ENCODE data around the gene AMN1.

AMN1 gene

DNA sequence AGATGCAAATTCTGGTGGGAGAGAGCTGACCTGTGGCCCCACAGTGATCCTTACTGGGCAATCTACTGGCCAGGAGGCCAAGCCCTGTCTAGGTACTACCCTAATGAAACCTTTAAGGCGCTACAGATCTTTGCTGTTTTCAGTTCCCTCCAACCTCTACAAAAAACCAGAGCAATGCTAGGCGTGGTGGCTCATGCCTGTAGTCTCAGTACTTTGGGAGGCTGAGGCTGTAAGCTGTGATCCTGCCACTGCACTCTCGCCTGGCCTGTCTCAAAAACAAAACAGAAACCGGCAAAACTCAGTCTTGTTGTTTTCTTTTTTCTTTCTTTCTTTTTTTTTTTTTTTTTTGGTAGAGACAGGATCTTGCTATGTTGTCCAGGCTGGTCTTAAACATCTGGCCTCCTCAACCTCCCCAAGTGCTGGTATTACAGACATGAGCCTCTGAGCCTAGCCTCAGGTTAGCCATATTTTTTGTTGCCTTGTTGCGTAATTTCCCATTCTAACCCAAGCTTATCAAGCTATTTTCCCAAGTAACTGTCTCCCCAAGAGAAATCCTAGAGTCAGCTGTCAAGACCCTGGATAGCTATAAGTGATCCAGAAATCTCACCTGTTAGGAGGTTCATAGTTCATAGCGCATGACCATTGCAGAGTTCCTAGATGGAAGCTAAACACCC, 66.5 kb downstream of the AMN1 start:
- DNase-seq (ENCODE audit: low spot score): no peak
- TF ChIP-seq, protein P1, sequence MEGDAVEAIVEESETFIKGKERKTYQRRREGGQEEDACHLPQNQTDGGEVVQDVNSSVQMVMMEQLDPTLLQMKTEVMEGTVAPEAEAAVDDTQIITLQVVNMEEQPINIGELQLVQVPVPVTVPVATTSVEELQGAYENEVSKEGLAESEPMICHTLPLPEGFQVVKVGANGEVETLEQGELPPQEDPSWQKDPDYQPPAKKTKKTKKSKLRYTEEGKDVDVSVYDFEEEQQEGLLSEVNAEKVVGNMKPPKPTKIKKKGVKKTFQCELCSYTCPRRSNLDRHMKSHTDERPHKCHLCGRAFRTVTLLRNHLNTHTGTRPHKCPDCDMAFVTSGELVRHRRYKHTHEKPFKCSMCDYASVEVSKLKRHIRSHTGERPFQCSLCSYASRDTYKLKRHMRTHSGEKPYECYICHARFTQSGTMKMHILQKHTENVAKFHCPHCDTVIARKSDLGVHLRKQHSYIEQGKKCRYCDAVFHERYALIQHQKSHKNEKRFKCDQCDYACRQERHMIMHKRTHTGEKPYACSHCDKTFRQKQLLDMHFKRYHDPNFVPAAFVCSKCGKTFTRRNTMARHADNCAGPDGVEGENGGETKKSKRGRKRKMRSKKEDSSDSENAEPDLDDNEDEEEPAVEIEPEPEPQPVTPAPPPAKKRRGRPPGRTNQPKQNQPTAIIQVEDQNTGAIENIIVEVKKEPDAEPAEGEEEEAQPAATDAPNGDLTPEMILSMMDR (IDR thresholded peaks at IDR 0.05; ENCODE audit: extremely low read depth, insufficient read depth, missing control alignments): no peak
- in situ Hi-C loops (cut with MboI; ENCODE audit: low pct_unique_long_range_greater_than_20kb, low sequenced_read_pairs, unreplicated experiment): loop anchor here (25.0 kb wide), 2 partner anchors 400 to 1025 kb away; partner anchors contain the start of gene DNM1L

DNA sequence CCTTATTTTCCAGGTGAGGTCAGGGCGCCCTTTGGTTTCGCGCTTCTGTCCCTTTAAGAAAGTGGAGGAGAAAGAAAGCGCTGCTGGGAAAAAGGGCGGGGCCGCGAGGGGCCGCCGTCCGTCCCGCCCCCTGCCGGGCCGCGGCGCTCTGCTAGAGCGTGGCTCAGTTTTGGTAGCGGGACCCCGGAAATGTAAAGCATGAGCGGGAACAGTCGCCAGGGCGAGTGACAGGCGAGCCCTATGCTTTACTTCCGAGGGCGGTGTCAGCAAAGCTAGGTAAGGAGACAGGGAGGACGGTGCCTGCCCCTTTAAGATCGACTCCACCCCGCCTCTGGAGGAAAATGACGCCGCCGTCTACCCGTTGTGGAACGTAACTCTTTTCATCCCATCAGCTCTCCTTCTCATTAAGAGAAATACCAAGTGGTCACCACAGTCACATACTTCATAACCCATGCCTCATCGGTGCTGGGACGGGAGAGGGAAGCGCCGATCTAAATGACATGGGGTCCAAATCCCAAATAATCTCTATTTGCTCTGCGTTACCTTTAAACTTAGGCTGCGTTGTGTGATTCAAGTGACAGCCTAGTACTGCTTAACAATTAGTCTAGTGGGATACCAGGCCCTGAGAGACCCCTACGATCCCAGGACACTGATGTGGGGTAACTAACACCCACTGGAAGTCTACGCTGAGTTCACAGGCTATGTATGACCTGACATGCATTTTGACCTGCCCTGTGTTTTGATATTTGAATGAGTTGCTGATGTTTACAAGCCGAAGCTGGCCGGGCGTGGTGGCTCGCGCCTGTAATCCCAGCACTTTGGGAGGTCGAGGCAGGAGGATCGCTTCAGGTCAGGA, 69.5 kb downstream of the AMN1 start, which contains the start of gene ETFBKMT:
TSS of gene ETFBKMT (plus strand) at position 602 of the 856 bp plus-strand sequence. CDS start 2,266 bp downstream, outside the sequence.
- DNase-seq (ENCODE audit: low spot score): peak; percentile 91
- TF ChIP-seq, protein P1 (IDR thresholded peaks at IDR 0.05; ENCODE audit: extremely low read depth, insufficient read depth, missing control alignments): peak; percentile 18
- in situ Hi-C loops (cut with MboI; ENCODE audit: low pct_unique_long_range_greater_than_20kb, low sequenced_read_pairs, unreplicated experiment): loop anchor here (10.0 to 25.0 kb wide), 3 partner anchors 403 to 1028 kb away; partner anchors contain the start of gene DNM1L

GRCh38 chr12:31658471-31659086, 70.2 kb downstream of the AMN1 start:
- TF ChIP-seq, protein P1 (IDR thresholded peaks at IDR 0.05; ENCODE audit: extremely low read depth, insufficient read depth, missing control alignments): no peak
- in situ Hi-C loops (cut with MboI; ENCODE audit: low pct_unique_long_range_greater_than_20kb, low sequenced_read_pairs, unreplicated experiment): loop anchor here (10.0 to 25.0 kb wide), 3 partner anchors 404 to 1029 kb away; partner anchors contain the start of gene DNM1L
- DNase-seq (ENCODE audit: low spot score): peak; percentile 10

DNA sequence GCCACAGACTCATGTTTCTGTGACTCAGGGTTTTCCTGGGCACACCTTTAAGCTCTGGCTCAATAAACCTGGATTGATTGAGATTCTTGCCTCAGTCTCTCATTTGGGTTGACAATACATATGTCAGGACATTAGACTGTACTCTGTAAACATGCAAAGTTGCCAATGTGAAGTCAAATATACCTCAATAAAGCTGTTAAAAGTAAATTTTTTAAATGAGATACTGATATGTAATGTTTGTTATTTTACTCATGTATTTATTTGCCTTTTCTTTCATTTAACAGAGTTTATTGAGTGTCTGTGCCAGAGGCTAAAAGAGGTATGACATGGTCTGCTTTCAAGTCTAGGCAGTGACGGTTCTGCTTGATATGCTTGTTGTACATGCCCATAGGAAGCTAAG, 73.0 kb downstream of the AMN1 start:
- in situ Hi-C loops (cut with MboI; ENCODE audit: low pct_unique_long_range_greater_than_20kb, low sequenced_read_pairs, unreplicated experiment): loop anchor here (10.0 to 25.0 kb wide), 3 partner anchors 407 to 1032 kb away; partner anchors contain the start of gene DNM1L
- TF ChIP-seq, protein P1 (IDR thresholded peaks at IDR 0.05; ENCODE audit: extremely low read depth, insufficient read depth, missing control alignments): no peak

GRCh38 chr12:31655208-31655607, 73.6 kb downstream of the AMN1 start:
- no peak for DNase-seq (ENCODE audit: low spot score)
- in situ Hi-C loops (cut with MboI; ENCODE audit: low pct_unique_long_range_greater_than_20kb, low sequenced_read_pairs, unreplicated experiment): loop anchor here (10.0 to 25.0 kb wide), 3 partner anchors 407 to 1032 kb away; partner anchors contain the start of gene DNM1L
- TF ChIP-seq, protein P1 (IDR thresholded peaks at IDR 0.05; ENCODE audit: extremely low read depth, insufficient read depth, missing control alignments): no peak

More for the DNA sequence above, 73.0 kb downstream of the AMN1 start:
- no peak for DNase-seq (ENCODE audit: low spot score)
